NCI-H1092 (cell line): ENCODE results near the gene CYP3A4.
"Not testable (repeated sequence)": the region's sequence is repeated elsewhere in the genome, so short reads cannot be mapped to it uniquely, and the experiment has no call there.

Experiments used
- DNase-seq: peaks from one replicate; lab custom pipeline; 2025; lab: John Stamatoyannopoulos, UW

Gene CYP3A4

DNA sequence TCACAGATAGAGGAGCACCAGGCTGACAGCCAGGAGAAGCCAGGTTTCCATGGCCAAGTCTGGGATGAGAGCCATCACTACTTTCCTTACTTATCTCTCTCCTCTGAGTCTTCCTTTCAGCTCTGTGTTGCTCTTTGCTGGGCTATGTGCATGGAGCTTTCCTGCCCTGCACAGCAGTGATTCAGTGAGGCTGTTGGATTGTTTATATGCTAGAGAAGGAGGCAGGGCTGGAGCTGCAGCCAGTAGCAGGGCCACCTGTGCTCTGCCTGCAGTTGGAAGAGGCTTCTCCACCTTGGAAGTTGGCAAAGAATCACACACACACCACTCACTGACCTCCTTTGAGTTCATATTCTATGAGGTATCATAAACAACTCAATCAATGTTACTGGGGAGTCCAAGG is at the start of gene CYP3A4:
TSS of gene CYP3A4 (minus strand) at position 178 of the 400 bp plus-strand sequence. CDS start at position 75, 103 bp downstream.
- no peak for DNase-seq

DNA sequence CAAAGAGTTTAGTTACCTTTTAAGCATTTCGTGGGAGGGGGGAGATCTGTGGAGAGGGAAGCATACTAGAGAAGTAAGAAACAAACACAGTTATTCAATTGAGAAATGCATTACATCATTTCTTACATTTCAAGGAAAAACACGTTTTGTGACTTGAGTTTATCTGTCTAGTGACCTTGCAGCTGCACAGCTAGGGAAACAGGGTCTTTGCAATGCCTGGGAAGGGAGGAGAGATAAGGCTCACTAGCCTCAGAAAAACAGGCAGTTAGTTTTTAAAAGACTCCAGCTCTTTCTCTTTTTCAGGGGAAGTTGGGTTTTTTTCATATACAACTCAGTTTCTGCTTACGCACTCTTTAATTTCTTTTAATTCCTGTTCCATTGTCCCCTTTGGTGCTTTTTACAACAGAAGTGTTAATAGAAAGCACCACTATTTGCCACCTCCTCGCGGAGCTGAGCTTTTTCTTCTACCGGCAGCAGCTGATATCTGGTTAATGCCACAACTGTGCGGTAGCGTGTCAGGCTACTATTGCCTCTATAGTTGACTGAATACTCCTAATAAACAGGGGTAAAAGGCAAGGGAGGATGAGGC is 49.4 kb upstream of the CYP3A4 start:
- DNase-seq, result no peak

DNA sequence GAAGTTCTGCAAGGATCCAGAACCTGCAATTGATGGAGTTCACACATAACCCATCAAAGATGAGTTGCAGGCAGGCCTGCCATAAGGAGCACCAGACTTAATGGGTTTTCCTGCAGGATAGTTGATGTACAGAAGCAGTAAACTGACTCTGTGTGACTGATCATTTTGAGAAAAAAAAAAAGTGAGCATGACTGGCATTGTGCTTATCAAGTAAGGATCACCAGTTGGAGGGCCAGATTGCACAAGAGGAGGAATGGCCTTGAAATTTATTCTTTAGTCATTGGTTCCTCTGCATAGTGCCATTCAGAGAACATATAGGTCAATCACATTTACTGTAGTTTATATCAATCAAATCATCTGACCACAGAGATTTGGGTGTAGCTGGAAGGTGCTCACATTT is 47.6 kb upstream of the CYP3A4 start:
- no peak for DNase-seq

DNA sequence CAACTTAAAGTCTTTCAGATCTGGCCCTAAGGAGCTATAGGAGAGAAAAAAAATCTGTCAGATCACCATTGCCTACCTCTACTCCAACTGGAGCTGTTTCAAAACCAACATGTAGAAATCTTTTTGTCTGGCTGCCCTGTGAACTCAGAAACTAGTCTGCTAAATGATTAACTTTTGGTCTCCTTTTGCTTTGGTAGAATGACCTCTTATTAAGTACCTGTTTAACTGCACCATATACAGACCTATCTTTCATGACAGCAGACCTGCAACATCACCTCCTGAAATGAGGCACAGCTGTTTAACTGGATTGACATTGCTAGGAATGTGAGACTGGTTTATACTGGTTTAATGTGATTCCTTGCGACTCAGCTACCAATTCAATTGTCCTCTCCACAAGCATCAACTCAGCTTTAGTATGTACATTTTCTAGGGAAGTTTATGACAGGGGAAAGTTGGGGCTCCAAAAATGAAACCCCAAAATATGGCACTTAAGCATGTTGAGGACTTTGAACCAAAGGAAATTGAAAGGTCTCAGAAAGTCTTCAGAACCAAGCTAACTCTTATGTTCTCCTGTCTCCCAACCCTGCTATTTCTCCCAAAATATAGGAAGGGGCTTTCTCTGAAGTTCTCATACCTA is 45.7 kb upstream of the CYP3A4 start:
- DNase-seq, result no peak

DNA sequence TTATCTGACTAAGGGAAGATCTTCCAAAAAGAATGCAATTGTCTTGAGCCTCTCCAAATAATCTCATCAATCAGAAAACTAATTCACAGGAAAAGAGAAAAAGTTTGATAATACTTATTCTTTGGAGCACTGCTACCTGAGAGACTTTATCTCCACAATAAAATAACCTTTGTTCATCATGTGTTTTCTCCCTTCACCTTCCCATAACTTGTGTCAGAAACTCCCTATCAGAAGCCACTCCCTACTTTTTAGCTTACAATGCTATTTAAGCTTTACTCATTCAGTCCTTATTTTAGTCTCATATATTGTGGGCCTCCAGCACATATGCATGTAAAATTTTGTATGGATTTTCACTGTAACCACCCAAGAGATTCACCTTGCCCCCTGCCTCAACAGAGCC is 44.8 kb upstream of the CYP3A4 start:
- DNase-seq, result no peak

DNA sequence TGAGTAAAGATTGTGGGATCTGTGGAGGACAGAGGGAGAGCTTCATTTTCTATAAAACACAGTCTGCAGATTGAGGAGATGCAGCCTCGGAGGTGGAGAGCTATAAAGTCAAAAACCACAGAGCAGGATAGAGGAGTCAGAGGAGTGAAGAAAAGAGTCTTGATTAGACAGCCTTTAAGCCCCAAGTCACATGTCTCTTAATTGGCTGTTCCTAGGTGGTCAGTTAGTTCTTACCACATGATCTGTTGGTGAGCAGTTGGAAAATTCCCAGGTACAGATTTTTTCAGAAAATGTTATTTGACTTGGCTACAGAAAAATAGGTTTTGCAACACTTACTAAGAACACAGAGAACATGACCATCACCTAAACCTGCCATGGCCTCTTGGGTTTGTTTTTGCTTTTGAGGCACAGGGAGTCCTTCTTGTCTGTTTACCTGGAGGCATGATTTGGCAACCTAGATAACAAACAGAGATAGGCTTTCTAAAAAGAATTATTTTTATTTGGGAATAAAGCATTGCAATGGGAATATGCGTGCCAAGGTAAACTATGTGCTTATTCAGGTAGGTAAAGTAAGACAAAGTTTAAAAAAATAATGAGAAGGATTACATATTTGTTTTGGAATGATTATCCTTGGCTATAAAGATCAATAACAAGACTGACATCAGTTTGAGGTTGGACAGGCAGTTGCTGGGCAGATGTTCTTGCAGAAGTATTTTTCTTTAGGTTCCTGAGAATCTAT is 43.2 kb upstream of the CYP3A4 start:
- DNase-seq, result no peak

DNA sequence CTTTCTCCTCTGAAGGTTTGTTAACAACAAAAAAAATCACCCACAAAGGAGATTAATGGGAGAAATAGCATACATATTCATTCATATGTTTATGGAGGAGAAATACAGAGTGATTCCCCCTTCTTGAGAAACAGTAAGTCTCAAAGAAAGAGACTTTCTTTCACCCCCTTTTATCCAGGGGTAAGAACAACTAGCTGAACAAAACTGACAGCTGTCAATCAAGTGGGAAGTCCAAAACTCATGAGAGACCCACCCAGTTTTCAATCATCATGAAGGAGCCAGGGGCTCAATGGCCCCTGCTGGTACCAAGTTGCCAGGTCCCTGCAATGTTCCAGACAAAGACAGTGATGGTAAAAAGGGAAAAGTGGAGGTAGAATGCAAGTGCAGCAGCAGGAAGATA is 41.9 kb upstream of the CYP3A4 start:
- DNase-seq, result no peak

DNA sequence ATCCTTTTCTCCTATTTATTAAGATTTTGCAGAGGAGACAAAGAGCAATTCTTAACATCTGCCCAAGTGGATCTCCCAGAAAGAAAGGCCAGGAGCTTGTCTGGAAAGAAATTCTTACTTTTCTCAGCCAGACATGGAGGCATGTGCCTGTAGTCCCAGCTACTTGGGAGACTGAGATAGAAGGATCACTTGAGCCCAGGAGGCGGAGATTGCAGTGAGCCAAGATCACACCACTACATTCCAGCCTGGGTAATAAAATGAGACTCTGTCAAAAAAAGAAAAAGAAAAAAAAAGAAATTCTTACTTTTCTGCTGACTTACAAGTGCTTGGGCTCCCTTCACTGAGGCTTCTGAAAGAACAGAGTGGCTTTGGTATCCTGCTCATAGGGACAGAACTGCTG is 41.5 kb upstream of the CYP3A4 start:
- no peak for DNase-seq

DNA sequence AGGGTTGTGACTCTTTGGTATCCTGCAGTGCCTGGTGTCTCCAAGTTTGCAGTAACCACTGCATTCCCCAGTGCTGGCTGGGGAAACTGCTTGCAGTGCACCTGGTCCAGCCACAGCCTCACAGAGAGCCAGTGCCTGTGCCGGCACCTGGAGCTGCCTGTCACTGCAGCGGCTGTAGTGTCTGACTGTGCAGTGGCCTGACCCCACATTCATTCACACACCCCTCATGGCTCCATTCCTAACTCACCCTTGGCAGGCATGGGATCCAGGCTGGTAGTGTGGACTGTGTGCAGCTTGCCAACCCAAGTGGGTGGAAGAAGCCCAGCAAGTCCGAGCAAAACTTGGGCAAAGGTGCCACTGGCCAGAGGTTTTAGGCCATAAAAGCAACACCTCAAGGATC is 40.1 kb upstream of the CYP3A4 start:
- DNase-seq, result no peak

DNA sequence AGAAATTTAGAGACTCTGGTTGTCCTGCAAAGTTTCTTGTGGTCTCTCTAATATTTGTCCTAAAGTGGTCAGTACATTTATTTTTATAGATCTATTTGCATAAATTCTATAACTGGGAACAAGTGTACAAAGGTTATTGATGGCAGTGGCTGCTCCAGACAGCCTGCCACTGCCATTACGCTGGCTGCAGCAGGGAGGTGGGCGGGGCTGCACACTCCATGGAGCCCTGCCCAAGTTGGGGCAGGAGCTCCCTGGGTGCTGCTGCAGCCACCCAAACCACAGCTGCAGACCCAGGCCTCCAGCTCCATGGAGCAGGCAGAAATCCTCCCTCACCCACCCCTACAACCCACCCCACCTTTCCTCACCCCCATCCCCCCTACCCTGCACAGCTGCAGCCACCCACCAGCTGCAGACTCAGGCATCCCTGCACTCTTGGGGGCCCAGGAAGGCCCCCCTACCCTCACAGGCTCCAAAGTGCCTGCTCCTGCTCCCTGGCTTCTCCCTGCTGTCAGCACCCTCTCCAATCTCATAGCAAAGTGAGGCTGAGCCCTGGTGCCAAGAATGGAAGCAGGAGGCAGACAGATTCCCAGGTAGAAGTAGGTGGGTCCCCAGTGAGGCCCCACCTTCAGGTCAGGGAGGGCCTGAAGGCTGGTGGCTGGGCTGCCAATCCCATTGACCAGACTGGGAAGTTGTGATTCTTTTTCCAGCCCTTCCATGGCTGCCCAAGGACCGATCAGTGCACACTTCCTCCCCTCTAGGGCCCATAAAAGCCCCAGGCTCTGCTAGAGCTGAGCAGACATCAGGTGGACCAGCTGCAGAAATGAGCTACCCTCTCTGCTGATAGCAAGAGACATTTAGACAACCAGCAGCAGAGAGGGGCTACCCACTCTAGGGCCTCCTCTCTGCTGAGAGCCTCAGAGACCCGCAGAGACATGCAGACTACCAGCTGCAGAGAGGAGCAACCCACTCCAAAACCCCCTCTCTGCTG is 39.0 kb upstream of the CYP3A4 start:
- no peak for DNase-seq

DNA sequence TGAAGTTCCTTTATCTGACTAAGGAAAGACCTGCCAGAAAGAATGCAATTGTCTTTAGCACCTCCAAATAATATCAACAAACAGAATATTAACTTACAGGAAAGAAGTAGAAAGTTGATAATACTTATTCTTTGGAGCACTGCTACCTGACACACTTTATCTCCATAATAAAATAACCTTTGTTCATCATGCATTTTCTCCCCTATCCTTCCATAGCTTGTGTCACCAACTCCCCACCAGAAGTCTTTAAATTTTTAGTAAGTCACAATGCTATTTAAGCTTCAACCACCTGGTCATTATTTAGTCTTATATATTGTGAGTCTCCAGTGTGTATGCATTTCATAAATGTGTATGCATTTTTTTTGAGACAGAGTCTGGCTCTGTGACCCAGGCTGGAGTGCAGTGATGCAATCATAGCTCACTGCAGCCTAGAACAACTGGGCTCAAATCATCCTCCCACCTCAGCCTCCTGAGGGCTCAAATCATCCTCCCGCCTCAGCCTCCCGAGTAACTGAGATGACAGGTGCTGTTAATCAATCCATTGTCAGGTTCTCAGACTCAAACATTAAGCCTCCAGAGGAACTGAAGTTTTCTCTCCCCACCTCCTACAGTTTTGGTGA is 36.5 kb upstream of the CYP3A4 start:
- DNase-seq, result no peak

DNA sequence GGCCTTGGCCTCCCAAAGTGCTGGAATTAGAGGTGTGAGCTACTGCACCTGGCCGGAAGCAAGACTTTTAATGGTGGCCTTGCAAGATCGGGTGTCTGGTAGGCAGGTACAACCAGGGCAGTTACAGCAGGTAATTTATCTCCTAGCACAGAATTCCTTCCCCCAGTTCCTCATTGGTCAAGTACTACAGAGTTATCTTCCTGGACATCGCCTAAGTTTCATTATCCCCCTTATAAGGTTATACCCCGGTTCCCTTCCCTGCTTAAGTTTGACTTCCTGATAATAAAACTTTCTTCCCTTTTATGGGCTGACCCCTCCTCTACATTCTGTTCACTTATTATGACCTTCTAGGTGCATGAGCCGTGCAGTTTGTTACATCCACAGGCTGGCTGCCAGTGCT is 24.8 kb upstream of the CYP3A4 start:
- no peak for DNase-seq

DNA sequence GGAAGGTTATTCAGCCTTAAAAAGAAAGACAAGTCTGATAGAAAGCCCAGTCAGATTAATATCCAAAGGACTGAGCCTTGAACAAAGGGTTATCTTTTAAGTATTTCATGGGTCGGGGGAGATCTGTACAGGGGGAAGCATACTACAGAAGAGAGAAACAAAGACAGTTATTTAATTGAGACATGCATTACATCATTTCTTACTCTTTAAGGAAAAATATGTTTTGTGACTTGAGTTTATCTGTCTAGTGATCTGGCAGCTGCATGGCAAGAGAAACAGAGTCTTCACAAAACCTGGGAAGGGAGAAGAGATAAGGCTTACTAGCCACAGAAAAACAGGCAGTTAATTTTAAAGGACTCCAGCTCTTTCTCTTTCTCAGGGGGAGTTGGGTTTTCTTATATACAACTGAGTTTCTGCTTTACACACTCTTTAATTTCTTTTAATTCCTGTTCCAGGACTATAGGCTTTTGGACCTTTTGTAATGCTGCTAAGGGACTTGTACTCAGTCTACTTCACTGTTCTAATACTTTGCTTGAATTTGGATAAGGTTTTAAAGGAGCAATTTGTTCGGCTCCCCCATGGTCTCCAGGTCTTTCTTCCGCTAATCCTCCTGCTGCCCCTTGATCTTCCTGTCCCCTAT is 23.0 kb upstream of the CYP3A4 start:
- DNase-seq, result no peak

DNA sequence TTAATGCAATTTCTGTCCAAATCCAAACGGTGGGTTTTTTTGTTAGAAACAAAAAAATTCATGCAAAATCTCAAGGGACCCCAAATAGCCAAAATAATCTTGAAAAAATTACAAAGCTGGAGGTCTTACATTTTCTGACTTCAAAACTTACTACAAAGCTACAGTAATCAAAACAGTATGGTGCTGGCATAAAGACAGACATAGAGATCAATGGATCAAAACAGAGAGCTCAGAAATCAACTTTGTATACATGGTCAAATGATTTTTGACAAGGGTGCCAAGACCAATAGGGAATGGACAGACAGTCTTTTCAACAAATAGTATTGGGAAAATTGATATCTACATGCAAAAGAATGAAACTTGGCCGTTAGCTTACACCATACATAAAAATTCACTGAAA is 21.7 kb upstream of the CYP3A4 start:
- DNase-seq, result no peak

DNA sequence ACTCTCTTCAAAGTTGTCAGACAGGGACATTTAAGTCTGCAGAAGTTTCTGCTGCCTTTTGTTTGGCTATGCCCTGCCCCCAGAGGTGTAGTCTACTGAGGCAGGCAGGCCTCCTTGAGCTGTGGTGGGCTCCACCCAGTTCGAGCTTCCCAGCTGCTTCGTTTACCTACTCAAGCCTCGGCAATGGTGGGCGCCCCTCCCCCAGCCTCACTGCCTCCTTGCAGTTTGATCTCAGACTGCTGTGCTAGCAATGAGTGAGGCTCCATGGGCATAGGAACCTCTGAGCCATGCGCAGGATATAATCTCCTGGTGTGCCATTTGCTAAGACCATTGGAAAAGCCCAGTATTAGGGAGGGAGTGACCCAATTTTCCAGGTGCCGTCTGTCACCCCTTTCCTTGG is 19.1 kb upstream of the CYP3A4 start:
- not testable (repeated sequence) for DNase-seq

DNA sequence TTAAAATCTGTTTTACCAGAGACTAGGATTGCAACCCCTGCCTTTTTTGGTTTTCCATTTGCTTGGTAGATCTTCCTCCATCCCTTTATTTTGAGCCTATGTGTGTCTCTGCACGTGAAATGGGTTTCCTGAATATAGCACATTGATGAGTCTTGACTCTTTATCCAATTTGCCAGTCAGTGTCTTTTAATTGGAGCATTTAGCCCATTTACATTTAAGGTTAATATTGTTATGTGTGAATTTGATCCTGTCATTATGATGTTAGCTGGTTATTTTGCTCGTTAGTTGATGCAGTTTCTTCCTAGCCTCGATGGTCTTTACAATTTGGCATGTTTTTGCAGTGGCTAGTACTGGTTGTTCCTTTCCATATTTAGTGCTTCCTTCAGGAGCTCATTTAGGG is 17.4 kb upstream of the CYP3A4 start:
- not testable (repeated sequence) for DNase-seq

DNA sequence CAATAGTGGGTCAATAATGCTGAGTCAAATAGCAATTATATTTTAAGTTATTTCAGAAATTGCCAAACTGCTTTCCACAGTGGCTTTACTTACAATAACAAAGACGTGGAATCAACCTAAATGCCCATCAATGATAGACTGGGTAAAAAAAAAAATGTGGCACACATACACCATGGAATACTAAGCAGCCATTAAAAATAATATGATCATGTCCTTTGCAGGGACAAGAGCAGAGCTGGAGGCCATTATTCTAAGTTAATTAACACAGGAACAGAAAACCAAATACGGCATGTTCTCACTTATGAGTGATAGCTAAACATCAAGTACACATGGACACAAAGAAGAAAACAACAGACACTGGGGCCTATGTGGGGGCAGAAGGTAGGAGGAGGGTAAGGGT is 15.0 kb upstream of the CYP3A4 start:
- no peak for DNase-seq

DNA sequence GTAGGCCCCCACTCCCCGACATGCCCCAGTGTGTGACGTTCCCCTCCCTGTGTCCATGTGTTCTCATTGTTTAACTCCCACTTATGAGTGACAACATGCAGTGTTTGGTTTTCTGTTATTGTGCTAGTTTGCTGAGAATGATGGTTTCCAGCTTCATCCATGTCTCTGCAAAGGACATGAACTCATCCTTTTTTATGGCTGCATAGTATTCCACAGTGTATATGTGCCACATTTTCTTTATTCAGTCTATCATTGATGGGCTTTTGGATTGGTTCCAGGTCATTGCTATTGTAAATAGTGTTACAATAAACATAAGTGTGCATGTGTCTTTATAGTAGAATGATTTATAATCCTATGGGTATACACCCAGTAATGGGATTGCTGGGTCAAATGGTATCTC is 11.9 kb upstream of the CYP3A4 start:
- not testable (repeated sequence) for DNase-seq

DNA sequence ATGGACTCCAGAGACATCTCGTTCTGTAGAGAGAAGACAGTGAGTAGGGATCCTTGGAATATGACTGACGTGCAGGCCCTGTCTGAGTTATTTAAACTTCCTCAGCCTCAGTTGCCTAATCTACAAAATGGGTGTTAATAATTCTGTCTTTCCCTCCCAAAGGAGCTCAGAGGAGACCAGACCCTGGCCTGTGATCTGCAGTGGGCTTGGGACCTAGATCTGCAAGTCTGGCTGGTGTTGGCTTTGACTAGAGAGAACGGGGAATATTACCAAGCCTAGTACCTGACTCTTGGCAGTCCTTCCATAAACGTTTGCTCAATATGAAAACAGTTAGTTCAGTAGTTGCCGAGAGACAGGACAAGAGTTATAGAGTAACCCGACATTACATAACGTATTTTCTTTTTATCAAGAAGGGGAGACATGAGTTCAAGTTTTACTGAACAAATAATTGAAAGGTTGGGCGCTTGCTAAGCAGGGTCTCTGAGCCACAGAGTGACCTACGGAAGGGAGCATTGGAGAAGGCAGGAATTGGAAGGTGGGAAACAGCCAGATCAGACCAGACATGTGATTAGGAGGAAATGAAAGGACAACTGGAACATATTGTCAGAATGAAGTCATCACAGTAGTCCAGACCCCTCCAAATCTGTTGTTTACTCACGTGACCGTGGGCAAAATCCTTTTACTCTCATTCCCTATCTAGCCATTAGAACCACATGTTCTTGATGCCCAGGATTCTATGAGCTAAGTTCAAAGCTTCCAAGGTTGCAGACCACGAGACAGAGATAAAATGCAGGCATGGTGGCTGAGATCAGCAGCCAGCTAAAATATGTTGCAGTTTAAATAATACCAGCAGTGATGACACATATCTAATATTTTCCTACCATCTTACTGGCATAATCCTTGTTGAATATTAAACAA is 10.9 kb upstream of the CYP3A4 start:
- no peak for DNase-seq

DNA sequence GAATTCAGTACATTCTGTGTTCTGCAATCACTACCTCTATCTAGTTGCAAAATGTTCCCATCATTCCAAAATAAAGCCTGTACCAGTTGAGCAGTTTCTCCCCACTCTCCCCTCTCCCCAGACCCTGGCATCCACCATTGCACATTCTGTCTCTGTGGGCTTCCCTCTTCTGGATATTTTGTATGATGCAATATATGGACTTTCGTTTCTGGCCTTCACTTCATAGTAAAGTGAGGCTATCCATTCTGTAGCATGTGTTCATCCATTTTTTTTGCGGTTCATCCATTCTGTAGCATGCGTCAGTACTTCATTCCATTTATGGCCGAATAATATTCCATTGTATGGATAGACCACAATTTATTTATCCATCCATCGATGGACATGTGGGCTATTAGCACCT is 9.5 kb upstream of the CYP3A4 start:
- no peak for DNase-seq
